NCI-H446 treated with DMSO at 0.1 percent for 48 hours (cell line): ENCODE results near the gene SMAD4.
A peak's percentile ranks its signal among the peaks of the same experiment; 100 is the strongest.
"Not testable (repeated sequence)": the region's sequence is repeated elsewhere in the genome, so short reads cannot be mapped to it uniquely, and the experiment has no call there.

Experiments
- DNase-seq: peaks from one replicate; lab custom pipeline; 2025; lab: John Stamatoyannopoulos, UW

SMAD4 gene

DNA sequence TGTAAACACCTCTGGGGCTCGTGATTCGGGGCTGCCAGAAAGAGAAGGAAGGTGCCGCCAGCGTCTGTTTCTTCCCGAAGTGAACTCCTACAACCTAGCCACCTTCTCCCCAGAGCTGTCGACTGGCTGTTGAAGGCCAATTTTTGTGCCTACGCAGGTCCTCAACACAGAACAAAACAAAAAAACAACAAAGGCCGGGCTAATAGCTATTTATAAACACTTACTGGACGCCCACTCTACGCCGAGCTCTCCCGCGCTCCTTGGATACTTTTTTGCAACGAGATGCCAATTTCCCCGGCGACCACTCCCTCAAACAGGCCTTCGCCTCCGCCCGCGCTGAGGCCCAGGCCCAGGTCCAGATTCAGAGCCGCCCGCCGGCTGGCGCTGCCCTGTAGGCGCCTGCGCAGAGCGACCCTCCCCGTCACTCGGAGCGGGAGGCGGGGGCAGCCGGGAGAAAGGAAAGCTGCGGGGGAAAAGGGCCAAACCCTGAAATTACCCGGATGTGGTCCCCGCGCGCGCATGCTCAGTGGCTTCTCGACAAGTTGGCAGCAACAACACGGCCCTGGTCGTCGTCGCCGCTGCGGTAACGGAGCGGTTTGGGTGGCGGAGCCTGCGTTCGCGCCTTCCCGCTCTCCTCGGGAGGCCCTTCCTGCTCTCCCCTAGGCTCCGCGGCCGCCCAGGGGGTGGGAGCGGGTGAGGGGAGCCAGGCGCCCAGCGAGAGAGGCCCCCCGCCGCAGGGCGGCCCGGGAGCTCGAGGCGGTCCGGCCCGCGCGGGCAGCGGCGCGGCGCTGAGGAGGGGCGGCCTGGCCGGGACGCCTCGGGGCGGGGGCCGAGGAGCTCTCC is at the start of gene SMAD4:
Gene SMAD4 (plus strand): TSS at position 520 of the 843 bp plus-strand sequence. CDS start 16,834 bp downstream, outside the sequence.
- DNase-seq, result peak; percentile 91

DNA sequence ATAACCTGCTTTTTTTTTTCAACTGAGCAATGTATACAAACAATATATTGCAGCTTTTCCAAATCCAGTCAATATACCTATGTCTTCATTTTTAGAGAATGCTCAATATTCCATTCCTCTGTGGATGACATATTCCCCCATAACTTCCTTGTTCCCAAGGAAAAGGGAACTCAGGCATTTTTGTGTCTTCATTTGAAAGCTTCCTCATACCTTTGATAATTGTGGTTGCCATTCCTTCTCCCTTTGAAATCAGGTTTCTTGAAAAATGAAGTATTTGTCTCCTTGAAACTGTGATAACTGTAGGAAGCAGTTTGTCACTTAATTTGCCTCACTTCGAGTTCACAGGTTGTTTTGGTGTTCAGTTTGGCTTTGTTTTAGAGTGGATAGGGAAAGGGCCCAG is 48.6 kb upstream of the SMAD4 start:
- no peak for DNase-seq

DNA sequence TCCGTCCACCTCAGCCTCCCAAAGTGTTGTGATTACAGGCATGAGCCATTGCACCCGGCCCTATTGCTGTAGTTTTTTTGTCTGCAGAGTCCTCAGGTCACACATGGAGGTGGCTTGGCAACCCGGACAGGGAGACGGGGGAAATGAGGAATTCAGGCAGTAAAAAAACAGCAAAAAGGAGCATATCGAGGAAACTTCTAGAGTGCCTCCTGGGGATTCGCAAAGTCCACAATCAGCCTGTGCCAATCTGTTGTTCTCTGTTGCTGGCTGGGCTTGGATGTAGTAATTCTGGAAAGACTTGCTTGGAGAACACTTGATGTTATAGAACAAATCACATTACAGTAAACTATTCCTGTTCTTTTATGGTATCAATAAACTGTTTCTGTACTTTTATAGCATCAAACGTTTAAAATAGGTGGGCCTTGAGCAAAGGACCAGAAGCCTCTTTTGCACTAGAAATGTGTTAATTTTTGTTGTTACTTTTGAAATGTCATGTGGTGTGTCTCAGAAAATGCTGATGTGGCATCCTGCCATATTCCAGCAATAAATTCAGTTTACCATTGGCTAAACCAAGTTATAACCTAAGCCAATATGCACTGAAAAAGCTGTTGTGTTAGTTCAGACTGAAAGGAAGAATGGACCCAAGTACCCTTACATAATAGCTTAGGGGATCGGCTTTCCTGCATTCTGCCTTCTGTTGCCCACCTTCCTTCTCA is 47.8 kb upstream of the SMAD4 start:
- DNase-seq, result peak; percentile 69

DNA sequence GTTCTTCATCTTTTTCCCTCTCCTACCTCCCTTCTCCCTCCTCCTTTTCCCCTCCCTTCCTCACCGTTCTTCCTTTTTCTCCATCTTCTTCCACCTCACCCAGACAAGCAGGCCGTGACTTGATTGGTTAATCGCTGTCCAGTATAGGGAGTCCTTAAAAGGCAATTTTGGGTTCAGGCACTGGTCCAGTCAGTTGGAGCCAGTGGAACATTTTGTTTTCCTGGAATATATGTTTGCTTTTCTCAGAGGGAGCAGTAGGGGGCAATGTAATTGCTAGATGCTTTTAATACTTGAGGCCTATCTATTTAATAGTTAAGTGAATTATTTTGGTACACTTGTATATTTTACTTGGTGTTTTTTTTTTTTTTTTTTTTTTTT is 47.2 kb upstream of the SMAD4 start:
- DNase-seq, result peak; percentile 69

GRCh38 chr18:50986360-50987087 is 43.5 kb upstream of the SMAD4 start:
- peak; percentile 73 for DNase-seq

DNA sequence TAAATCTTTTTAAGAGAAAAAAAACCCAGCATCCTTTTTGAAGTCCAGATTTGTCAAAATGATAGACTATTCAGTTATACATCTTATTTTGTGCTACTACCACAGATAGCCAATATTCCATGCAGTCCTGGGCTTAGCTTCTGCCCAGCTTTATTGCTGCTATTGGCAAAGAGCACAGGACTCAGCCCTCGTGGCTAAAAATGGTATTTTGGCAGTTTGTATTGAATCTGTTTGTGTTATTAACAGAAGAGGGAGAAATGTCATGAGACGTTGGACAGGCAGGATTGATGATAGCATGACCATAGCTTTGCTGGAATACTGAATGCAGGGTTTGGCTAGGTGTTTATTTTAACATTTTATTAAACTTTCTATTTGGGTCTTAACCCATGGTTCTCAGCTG is 42.8 kb upstream of the SMAD4 start:
- DNase-seq, result peak; percentile 42

DNA sequence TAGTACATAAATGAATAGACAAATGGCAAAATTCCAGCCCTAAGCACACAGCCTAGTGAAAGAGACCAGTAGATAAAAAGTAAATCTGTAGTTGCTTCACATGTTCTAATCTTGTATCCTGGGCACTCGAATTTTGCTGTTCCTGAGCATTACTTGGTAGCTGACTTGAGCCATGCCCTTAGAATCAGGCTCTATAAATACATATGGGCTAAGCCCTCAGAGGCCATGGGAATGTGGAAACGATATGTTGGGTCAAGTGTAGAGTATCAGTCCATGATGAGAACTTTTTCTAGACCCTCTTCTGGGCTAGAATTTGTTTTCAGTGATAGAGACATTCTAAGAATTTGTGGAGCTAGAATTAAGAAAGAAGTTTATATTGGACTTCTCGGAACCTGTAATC is 40.3 kb upstream of the SMAD4 start:
- no peak for DNase-seq

DNA sequence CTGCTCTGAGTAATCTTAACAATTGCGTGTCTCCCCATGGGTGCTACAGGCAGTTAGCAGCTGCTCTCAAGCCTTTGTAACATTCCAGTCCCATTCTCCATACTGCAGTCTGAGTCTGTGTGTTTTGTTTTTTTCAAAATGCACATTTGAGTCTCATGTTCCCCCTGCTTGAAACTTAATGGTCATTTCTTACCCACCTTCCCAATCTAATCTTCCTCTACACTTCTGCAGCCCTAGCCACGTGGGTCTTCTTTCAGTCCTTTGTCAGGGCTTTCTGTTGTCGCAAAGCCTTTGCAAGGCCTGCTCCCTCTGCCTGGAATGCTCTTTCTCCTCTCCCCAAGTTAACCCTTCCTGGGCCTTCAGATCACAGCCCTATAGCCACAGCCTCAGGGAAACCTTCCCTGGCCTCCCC is 37.7 kb upstream of the SMAD4 start:
- DNase-seq, result no peak

- no peak for DNase-seq
Observed at GRCh38 chr18:50994031-50994430, 36.0 kb upstream of the SMAD4 start.

DNA sequence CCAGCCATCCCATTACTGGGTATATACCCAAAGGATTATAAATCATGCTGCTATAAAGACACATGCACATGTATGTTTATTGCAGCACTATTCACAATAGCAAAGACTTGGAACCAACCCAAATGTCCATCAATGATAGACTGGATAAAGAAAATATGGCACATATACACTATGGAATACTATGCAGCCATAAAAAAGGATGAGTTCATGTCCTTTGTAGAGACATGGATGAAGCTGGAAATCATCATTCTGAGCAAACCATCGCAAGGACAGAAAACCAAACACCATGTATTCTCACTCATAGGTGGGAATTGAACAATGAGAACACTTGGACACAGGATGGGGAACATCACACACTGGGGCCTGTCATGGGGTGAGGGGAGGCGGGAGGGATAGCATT is 26.8 kb upstream of the SMAD4 start:
- DNase-seq, result not testable (repeated sequence)

- DNase-seq, result no peak
Observed at GRCh38 chr18:51006061-51006818, 23.8 kb upstream of the SMAD4 start.

DNA sequence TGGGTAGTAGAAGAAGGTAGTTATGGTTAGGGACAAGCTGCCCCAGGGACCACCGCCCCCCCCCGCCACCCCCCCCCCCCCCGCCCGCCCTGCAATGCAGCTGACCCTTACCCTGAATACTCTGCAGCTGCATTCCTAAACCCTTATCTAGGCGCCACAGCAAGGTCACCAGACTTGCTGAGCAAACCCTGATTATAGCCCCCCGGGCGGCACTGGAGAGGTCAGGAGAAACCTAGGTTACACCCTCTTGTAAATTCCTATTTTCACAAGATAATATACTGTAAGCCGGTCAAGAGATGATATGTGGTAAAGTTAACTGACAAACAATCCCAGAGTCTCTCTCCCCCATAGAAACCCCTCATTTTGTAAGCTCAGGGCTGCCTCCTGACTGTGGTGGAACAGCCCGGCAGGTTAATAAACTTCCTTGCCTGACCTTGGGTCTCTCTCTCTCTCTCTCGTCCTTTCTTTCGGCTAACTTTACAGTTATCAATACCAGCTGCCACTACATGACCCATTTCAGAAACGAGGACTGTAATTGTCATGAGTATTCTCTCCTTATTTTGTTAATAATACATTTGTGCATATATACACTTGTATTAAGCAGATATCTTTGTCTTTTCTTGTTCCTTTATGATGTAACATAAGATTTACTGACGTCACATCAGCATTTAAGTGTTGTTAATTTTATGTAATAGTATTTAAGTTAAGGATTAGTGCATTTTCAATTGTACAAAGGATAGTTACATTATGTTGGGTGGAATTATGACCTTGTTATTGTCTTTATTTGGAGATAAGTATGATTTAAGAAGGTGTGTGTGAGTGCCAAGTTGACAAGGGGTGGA is 22.8 kb upstream of the SMAD4 start:
- DNase-seq, result no peak

GRCh38 chr18:51007790-51008139 is 22.2 kb upstream of the SMAD4 start:
- DNase-seq, result no peak

GRCh38 chr18:51009072-51009471 is 20.9 kb upstream of the SMAD4 start:
- DNase-seq, result no peak

GRCh38 chr18:51010218-51010617 is 19.8 kb upstream of the SMAD4 start:
- DNase-seq, result no peak

DNA sequence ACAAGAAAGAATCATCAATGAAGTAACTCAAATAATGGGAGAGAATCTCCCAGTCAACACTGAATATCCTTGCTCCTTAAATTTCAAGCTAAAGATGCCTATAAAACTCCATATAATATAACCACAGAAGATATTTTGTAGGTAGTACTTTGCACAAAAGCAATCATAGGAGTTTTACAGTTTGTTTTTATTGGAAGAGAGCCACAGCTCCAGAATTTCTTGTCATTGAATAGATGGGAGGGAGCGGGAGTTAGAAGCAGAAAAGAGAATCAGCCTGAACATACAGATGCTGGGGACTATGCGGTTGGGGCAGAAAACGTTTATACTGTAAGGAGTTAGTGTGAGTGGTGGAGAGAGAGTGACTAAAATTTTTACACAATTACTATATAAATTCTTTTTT is 18.3 kb upstream of the SMAD4 start:
- DNase-seq, result no peak

DNA sequence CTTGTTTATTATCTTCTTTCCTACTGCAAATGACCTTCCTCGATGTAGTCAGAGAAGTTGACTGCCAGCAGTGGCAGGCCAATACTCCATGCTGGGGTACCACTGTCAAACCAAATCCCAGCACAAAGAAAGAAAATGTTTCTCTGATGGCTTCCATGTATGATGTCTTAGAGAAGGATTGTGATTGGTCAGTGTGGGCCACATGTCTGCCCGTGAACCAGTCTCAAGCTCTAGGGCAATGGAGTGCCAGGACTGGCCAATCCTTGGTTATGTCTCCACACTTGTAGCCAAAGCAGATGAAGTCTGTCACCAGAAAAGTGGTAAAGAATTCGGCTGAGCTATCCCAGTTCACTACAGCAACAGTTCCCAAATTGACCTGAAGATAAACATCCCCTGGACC is 17.6 kb upstream of the SMAD4 start:
- DNase-seq, result no peak

GRCh38 chr18:51013259-51013658 is 16.8 kb upstream of the SMAD4 start:
- no peak for DNase-seq

GRCh38 chr18:51017140-51017879 is 12.7 kb upstream of the SMAD4 start:
- DNase-seq, result no peak

GRCh38 chr18:51020536-51020935 is 9.5 kb upstream of the SMAD4 start:
- no peak for DNase-seq
